ENCODE results near the gene RBMS1.

DNA sequence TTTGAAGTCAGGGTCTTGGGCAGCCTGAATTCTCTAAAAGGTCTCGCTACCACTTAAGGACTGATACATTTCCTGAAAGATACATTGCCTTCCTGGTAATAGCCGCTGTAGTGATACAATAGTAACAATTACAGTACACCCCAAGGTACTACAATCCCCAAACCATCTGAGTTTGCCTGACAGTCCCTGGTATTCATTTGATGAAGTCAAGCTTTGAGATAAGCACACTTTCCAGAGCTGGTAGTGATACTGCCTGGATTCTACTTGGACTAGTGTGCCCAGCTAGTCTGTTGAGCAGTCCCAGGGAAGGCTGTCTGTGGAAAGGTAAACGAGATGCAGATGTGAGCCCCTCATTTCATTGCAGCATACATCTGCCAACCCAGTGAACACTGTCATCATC, 269.1 kb downstream of the RBMS1 start:
- TF ChIP-seq, protein P1, sequence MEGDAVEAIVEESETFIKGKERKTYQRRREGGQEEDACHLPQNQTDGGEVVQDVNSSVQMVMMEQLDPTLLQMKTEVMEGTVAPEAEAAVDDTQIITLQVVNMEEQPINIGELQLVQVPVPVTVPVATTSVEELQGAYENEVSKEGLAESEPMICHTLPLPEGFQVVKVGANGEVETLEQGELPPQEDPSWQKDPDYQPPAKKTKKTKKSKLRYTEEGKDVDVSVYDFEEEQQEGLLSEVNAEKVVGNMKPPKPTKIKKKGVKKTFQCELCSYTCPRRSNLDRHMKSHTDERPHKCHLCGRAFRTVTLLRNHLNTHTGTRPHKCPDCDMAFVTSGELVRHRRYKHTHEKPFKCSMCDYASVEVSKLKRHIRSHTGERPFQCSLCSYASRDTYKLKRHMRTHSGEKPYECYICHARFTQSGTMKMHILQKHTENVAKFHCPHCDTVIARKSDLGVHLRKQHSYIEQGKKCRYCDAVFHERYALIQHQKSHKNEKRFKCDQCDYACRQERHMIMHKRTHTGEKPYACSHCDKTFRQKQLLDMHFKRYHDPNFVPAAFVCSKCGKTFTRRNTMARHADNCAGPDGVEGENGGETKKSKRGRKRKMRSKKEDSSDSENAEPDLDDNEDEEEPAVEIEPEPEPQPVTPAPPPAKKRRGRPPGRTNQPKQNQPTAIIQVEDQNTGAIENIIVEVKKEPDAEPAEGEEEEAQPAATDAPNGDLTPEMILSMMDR (IDR thresholded peaks at IDR 0.05) = no peak
- TF ChIP-seq EP300 (IDR thresholded peaks at IDR 0.05) (no peak), POLR2A (IDR thresholded peaks at IDR 0.05; ENCODE audit: low read length) (no peak), CBX2 (IDR thresholded peaks at IDR 0.05; ENCODE audit: borderline replicate concordance, low read depth) (no peak), MAZ (IDR thresholded peaks at IDR 0.05; ENCODE audit: borderline replicate concordance, low read depth, low read length) (no peak), MAFK (IDR thresholded peaks at IDR 0.05; ENCODE audit: partially characterized antibody) (no peak), NPAS2 (CRISPR knock-in tag; IDR thresholded peaks at IDR 0.05; ENCODE audit: borderline replicate concordance) (no peak), RFX5 (IDR thresholded peaks at IDR 0.05) (no peak), PHF8 (IDR thresholded peaks at IDR 0.05; ENCODE audit: borderline replicate concordance, low read depth) (no peak), BHLHE40 (IDR thresholded peaks at IDR 0.05; ENCODE audit: low read depth, low read length) (no peak), RCOR1 (IDR thresholded peaks at IDR 0.05; ENCODE audit: low read depth, low read length) (no peak), ESRRA (IDR thresholded peaks at IDR 0.05; ENCODE audit: borderline replicate concordance, low read length) (no peak), CHD4 (IDR thresholded peaks at IDR 0.05; ENCODE audit: borderline replicate concordance) (no peak)
- TF ChIP-seq, protein P2, sequence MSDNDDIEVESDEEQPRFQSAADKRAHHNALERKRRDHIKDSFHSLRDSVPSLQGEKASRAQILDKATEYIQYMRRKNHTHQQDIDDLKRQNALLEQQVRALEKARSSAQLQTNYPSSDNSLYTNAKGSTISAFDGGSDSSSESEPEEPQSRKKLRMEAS (IDR thresholded peaks at IDR 0.05) = no peak
